Measurements from ENCODE around the gene KCTD15. TPM values are rescaled to one million over a fixed set of nuclear protein-coding genes. Genes with fewer than 3 reads are reported as not detected.

Gene KCTD15, protein sequence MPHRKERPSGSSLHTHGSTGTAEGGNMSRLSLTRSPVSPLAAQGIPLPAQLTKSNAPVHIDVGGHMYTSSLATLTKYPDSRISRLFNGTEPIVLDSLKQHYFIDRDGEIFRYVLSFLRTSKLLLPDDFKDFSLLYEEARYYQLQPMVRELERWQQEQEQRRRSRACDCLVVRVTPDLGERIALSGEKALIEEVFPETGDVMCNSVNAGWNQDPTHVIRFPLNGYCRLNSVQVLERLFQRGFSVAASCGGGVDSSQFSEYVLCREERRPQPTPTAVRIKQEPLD
- 10 to 100 TPM; 57.5 to 72.2 TPM for total RNA-seq

DNA sequence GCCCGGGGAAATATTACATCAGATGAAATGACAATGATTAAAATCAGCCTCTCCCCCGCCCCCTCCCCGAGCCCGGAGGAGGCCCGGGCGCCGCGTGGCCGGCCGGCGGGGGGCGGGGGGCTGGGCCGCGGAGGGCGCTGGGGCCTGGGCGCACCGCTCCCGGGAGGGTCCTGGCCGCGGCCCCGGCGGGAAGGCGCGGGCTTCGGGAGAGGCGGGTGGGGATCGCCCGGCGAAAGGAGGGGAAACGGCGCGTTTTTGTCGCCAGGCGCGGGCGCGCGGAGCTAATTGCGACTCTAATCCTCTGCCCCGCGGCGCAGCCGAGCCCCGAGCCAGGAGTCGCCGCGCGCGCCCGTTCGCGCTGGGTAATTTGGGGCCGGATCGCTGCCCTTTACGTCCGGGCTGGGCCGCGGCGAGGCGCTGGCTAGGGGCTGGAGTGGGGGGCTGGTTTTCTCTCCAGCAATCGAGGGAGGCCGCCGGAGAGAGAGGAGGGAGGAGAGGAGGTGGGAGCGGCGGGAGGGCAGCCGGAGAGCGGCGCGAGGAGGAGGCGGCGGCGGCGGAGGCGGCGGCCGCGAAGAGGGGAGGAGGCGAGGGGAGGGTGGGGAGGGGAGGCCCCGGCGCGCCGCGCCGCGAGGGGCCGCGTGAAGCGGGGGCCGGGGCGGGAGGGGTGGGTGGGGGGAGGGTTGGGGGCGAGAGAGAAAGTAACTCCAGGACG, at the start of gene KCTD15:
Gene KCTD15 (plus strand): TSS at position 707 of the 712 bp plus-strand sequence. CDS start 3,585 bp downstream, outside the sequence.
- Histone ChIP-seq H3K4me1 (ENCODE audit: control insufficient read depth in 1 of 2, low read depth in 2 of 2) (peaks cover 0 to 25% of the 10 kb centered on the region in 2 donors), H3K36me3 (no peaks in the 10 kb centered on the region), H3K4me3 (peak within 1 kb of the TSS; percentile 91), H3K9me3 (no peaks in the 10 kb centered on the region), H3K27me3 (replicated peaks; ENCODE audit: insufficient read depth) (no peaks in the 10 kb centered on the region), H3K27ac (peak within 1 kb of the TSS; percentile 91 to 92)
- no peak for DNase-seq (ENCODE audit: low spot score)
- ATAC-seq (ENCODE audit: insufficient number of reproducible peaks, low FRiP score, low read depth), result peak; percentile 1
- TF ChIP-seq, protein P1, sequence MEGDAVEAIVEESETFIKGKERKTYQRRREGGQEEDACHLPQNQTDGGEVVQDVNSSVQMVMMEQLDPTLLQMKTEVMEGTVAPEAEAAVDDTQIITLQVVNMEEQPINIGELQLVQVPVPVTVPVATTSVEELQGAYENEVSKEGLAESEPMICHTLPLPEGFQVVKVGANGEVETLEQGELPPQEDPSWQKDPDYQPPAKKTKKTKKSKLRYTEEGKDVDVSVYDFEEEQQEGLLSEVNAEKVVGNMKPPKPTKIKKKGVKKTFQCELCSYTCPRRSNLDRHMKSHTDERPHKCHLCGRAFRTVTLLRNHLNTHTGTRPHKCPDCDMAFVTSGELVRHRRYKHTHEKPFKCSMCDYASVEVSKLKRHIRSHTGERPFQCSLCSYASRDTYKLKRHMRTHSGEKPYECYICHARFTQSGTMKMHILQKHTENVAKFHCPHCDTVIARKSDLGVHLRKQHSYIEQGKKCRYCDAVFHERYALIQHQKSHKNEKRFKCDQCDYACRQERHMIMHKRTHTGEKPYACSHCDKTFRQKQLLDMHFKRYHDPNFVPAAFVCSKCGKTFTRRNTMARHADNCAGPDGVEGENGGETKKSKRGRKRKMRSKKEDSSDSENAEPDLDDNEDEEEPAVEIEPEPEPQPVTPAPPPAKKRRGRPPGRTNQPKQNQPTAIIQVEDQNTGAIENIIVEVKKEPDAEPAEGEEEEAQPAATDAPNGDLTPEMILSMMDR (IDR thresholded peaks at IDR 0.05), result no peak

DNA sequence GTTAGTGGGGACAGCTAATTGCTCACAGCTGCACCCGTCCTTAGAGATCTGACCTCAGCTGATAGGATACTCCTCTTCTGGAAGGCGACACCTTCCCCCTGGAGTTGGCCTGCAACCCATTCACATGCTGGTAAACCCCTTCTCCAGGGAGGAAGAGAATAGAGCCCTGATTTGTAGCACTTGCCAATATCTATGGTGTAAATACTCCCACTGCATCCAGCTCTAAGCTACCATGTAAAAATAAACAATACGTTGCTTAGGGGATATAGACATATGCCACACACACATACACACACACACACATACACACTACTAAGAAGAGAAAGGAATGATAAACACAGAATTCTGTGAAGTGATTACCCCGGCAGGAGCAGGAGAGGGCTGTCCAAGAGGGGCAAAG, 49.4 kb upstream of the KCTD15 start:
- no peak for ATAC-seq (ENCODE audit: insufficient number of reproducible peaks, low FRiP score, low read depth)
- no peaks in the 10 kb centered on the region for H3K36me3 ChIP-seq
- H3K4me1 ChIP-seq (ENCODE audit: control insufficient read depth in 1 of 2, low read depth in 2 of 2), result no peaks in the 10 kb centered on the region
- TF ChIP-seq, protein P1 (IDR thresholded peaks at IDR 0.05), result no peak
- H3K4me3 ChIP-seq, result no peak overlapping the region
- H3K9me3 ChIP-seq, result no peaks in the 10 kb centered on the region
- H3K27me3 ChIP-seq (replicated peaks; ENCODE audit: insufficient read depth), result no peaks in the 10 kb centered on the region
- no peak overlapping the region for H3K27ac ChIP-seq
- DNase-seq (ENCODE audit: low spot score), result no peak

DNA sequence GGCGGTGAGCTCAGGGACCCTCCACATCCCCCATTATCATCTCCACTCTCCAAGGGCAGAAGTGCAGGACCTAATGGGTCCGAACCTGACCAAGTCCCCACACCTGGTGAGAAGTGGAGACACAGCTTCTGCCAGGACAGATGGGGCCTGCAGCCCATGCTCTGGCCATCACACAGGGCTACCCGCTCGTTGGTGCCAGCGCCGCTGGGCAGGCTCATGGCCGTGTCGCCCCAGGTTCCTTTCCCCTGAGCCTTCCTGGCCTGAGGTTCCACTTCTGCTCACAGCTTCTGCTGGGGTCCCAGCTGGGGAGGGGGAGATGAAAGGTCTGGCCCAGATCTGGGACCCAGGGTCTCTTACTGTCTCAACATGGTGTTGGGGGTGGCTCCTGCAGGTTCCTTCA, 48.4 kb upstream of the KCTD15 start:
- ATAC-seq (ENCODE audit: insufficient number of reproducible peaks, low FRiP score, low read depth) (no peak), DNase-seq (ENCODE audit: low spot score) (no peak)
- Histone ChIP-seq H3K36me3 (no peaks in the 10 kb centered on the region), H3K27me3 (replicated peaks; ENCODE audit: insufficient read depth) (no peaks in the 10 kb centered on the region), H3K4me1 (ENCODE audit: control insufficient read depth in 1 of 2, low read depth in 2 of 2) (no peaks in the 10 kb centered on the region), H3K27ac (no peak overlapping the region), H3K9me3 (no peaks in the 10 kb centered on the region), H3K4me3 (no peak overlapping the region)
- TF ChIP-seq, protein P1 (IDR thresholded peaks at IDR 0.05), result no peak

DNA sequence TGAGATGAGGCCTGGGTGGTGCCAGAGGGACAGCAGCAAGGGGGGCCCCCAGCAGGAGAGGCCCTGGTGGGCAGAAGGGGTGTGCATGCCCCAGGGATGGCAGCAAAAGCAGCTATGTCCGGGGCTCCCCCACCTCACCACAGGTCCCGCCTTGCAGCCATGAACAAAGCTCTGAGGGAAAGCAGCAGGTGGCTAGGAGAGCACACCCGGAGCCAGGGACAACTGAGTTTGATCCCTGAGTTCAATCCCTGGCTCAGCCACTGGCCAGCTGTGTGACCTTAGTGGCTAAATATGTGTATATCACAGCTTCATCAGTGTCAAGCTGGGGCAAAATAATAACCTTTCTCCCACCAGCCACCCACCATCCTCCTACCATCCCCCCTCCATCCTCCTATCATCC, 47.7 kb upstream of the KCTD15 start:
- Histone ChIP-seq H3K4me3 (no peak overlapping the region), H3K36me3 (no peaks in the 10 kb centered on the region), H3K27me3 (replicated peaks; ENCODE audit: insufficient read depth) (no peaks in the 10 kb centered on the region), H3K9me3 (no peaks in the 10 kb centered on the region), H3K4me1 (ENCODE audit: control insufficient read depth in 1 of 2, low read depth in 2 of 2) (no peaks in the 10 kb centered on the region), H3K27ac (no peak overlapping the region)
- DNase-seq (ENCODE audit: low spot score), result no peak
- no peak for ATAC-seq (ENCODE audit: insufficient number of reproducible peaks, low FRiP score, low read depth)
- TF ChIP-seq, protein P1 (IDR thresholded peaks at IDR 0.05), result no peak

DNA sequence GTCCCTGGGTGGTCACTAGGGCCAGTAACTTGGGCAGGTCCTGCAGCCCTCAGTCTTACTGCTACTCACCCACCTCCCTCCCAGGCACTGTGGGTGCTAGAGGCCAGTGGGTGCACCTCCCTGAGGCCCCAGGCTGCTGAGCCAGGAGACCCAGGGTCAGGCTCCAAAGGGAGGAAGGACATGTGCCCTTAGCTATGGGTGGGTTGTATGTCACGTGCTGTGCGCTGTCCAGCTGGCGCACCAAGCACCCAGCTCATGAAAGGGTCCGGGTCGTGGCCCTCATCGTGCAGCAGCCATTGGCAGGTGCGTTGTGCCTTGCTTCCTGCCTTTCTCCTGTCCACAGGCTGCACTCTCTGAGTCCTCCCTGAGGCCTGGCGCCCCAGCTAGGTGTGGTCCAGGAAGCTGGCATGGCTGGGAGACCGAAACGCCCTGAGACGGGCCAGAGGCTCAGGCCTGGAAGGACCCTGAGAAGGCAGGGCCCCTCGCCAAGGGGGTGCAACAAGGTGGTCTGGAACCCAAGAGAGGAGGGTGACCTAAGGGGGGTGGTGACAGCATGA, 47.0 kb upstream of the KCTD15 start:
- ATAC-seq (ENCODE audit: insufficient number of reproducible peaks, low FRiP score, low read depth) (no peak), DNase-seq (ENCODE audit: low spot score) (no peak)
- Histone ChIP-seq H3K9me3 (no peaks in the 10 kb centered on the region), H3K27ac (no peak overlapping the region), H3K27me3 (replicated peaks; ENCODE audit: insufficient read depth) (no peaks in the 10 kb centered on the region), H3K4me3 (no peak overlapping the region), H3K36me3 (no peaks in the 10 kb centered on the region), H3K4me1 (ENCODE audit: control insufficient read depth in 1 of 2, low read depth in 2 of 2) (no peaks in the 10 kb centered on the region)
- TF ChIP-seq, protein P1 (IDR thresholded peaks at IDR 0.05), result no peak

Data from thoracic aorta (tissue), 2 donors.